ENCODE results near the gene BICDL1. TPM values are rescaled to one million over a fixed set of nuclear protein-coding genes. Genes with fewer than 3 reads are reported as not detected.

BICDL1 gene
- total RNA-seq, 1 donor from 2014 or later = 9.0 TPM

GRCh38 chr12:120140603-120141002 lies 151.6 kb downstream of the BICDL1 start:
- DNase-seq = no peak
- Histone ChIP-seq H3K4me3 (no peak overlapping the region), H3K9me3 (no peaks in the 10 kb centered on the region), H3K36me3 (peaks cover 100% of the 10 kb centered on the region), H3K27me3 (ENCODE audit: low read depth) (no peaks in the 10 kb centered on the region), H3K27ac (no peak overlapping the region), H3K4me1 (no peaks in the 10 kb centered on the region)
- intact Hi-C loops (cut with DNase I) = no loop called here
- no peak for ATAC-seq
- no peak for TF ChIP-seq CTCF (IDR thresholded peaks at IDR 0.05)

- Histone ChIP-seq H3K4me3 (no peak overlapping the region), H3K27me3 (ENCODE audit: low read depth) (no peaks in the 10 kb centered on the region), H3K9me3 (no peaks in the 10 kb centered on the region), H3K36me3 (peaks cover 100% of the 10 kb centered on the region), H3K27ac (no peak overlapping the region), H3K4me1 (no peaks in the 10 kb centered on the region)
- no peak for ATAC-seq
- intact Hi-C loops (cut with DNase I) = no loop called here
- DNase-seq = no peak
- no peak for TF ChIP-seq CTCF (IDR thresholded peaks at IDR 0.05)
These were observed 152.3 kb downstream of the BICDL1 start for GRCh38 chr12:120141336-120141735.

GRCh38 chr12:120142231-120142877 lies 153.3 kb downstream of the BICDL1 start:
- intact Hi-C loops (cut with DNase I) = no loop called here
- no peak overlapping the region for H3K4me3 ChIP-seq
- no peaks in the 10 kb centered on the region for H3K9me3 ChIP-seq
- DNase-seq (no peak), ATAC-seq (no peak)
- H3K27ac ChIP-seq = no peak overlapping the region
- TF ChIP-seq CTCF (IDR thresholded peaks at IDR 0.05) = no peak
- H3K4me1 ChIP-seq = no peaks in the 10 kb centered on the region
- no peaks in the 10 kb centered on the region for H3K27me3 ChIP-seq (ENCODE audit: low read depth)
- H3K36me3 ChIP-seq = peaks cover 100% of the 10 kb centered on the region

Other genes starting within 250 kb of the BICDL1 start
- gene CIT, start 111.9 kb upstream of the BICDL1 start, total RNA-seq = 18.0 TPM
- gene RAB35, start 127.5 kb downstream of the BICDL1 start, total RNA-seq = 48.2 TPM
- 73.6 TPM for gene GCN1, start 205.5 kb downstream of the BICDL1 start, total RNA-seq
- gene RPLP0, start 211.9 kb downstream of the BICDL1 start, total RNA-seq = 1,285 TPM